HG02885 (cell line): ENCODE measurements around the gene TEX35.

Experiments used
- ATAC-seq: cut with Tn5 transposase; IDR thresholded peaks from one replicate; pipeline ENCODE4 v1.9.1; 2021; ENCODE audit warnings: mild to moderate bottlenecking; ENCODE audit not compliant: unreplicated experiment, poor library complexity

Gene TEX35

DNA sequence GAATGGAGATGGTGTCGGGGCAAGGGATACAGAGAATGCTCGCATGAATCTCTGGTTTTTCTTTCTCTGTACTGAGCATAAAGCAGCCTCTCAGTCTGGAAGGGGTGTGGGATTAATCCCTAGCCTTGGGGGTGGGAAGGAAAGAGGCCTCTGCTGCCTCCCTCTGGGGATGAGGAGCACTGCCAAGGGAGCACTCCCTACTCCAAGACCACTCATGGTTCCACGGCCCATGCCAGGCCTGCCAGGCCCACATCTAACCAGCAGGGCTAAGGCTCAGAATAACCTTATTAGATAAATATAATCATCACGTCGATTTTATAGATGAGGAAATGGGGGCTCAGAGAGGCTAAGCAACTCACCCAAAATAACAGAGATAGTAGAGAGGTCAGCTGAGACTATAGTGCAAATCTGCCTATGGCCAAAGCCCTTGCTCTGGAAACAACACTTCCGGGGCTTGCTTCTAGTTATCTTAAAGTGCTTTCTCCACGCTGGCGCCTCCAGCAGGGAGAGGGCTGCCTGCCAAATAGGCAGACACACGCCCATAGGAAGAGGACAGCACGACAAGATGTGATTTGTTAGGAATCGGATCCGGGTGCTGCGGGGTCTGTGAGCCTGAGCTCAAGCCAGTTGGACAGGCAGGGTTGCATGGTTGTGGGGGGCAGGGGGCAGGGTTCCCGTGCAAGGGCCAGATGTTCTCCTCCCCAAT lies 522 bp downstream of the TEX35 start:
- no peak for ATAC-seq

DNA sequence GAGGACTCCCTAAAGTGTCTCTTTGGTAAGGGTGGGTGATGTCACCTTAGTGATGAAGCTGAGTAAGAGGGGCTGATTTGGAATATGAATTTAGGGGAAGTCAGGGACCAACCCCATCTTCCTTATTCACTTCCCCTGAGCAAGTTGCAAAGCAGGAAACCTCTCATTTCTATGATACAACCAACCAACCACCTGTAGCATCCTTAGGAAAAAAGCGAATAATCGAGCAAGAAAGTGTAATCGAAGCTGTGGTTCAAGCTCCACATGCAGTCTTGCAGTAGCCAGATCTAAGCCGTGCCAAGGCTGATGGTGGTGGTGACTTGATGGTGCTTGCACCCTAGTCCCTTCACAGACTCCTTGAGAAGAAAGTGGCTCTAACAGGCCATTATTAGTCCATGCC lies 3.2 kb downstream of the TEX35 start:
- ATAC-seq, result no peak

GRCh38 chr1:178518894-178519293 lies 6.0 kb downstream of the TEX35 start:
- ATAC-seq, result no peak

DNA sequence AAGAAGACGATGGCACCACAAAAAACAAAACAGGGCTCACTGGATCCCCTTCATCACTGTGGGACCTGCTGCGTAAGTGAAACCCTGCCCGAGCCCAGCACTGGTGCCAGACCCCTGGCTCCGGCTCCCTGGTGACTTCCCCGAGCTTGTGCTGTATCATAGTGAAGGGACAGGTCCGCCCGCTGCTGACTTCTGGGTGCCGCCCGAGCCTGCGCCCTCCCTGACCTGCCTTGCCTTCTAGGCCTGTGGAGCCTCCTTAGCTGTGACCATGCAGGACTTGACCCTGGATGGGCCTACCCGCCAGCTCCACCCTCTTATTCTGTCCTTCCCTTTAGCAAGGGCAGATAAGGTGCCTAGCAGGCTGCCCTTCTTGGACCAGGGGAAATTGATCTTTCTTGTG lies 7.9 kb downstream of the TEX35 start:
- no peak for ATAC-seq

- no peak for ATAC-seq
These were observed 8.3 kb downstream of the TEX35 start for GRCh38 chr1:178521241-178521640.

GRCh38 chr1:178527117-178527516 lies 14.2 kb downstream of the TEX35 start:
- no peak for ATAC-seq

DNA sequence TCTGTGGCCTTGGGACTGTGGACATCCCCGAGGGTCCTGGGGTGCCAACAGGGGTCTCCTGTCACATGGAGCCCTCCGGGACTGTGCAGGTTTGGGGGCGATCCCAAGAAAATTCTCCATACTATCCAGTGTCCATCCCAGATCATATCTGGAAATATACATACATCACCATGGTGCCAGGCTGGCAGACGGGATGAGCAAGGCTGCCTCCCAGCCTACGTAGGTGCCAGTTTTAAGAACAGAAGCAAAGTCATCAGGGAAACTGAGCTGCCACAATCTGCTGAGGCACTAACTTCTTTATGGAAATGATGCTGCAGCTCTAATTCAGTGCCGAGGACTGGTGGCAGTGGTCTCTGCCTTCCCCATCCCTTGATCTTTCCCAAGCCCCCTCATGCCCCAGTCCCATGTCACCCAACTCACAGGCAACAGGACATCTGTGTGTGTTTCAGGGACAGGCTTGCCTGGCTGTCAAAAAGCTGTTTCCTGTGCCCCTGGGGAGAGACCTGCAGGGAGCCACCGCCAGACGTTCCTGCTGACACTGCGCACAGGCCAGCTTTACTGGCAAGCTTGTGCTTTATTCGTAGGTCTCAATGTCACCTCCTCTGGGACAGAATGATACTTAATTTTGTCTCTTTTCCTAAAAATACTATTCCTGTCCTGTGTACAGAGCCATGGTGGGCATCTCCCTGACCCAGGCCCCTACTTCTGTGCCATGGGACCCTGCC lies 15.5 kb downstream of the TEX35 start:
- no peak for ATAC-seq

- ATAC-seq, result no peak
These were observed 16.0 kb downstream of the TEX35 start for GRCh38 chr1:178528953-178529335.

DNA sequence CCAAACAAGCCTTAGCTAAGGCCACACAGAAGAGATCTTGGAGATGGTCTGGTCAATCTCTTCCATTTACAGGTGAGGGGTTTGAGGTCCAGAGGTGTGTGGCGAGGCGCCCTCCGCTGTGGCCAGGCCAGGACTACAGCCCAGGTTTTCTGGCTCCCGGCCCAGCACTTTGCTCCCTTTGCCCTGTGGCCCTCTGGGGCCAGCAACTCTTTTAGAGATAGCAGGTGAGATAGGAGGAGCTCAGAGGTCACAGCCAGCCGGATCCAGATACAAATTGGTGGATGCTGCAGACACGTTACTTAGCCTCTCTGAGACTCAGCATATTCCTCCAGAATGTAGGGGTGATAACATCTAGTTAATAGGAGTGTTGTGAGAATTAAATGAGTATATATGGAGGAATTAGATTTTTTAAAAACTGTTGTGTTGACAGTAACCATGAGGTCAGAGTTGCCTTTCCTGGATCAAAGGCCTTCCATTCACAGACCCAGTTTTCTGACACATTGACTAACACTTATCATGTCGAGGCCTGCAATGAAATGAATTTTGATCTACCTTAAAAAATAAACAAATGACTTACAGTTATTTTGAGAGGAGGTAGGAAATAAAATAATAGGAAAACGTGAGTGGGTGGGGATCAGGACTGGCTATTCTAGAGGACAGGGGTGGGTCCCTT lies 16.6 kb downstream of the TEX35 start:
- ATAC-seq, result no peak

GRCh38 chr1:178530037-178530402 lies 17.1 kb downstream of the TEX35 start:
- no peak for ATAC-seq

GRCh38 chr1:178530502-178530901 lies 17.6 kb downstream of the TEX35 start:
- no peak for ATAC-seq

DNA sequence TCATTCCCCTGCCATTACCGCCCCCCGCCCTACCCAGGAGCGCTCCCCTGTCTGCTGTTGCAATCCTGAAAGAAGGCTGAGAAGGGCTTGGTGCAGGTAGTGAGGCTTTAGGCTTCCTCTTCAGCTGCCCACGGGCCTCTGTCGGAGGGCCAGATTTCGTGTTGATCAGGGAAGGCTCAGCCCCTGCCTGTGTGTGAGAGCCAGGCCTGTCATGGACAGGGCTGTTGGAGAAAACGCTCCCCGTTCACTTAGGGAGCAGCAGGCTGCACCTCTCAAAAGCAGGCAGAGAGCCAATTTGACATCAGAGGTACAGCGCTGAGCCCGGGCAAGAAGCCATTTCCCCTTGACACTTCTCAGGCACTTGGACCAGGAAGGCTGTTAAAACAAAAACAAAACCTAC lies 19.0 kb downstream of the TEX35 start:
- no peak for ATAC-seq

DNA sequence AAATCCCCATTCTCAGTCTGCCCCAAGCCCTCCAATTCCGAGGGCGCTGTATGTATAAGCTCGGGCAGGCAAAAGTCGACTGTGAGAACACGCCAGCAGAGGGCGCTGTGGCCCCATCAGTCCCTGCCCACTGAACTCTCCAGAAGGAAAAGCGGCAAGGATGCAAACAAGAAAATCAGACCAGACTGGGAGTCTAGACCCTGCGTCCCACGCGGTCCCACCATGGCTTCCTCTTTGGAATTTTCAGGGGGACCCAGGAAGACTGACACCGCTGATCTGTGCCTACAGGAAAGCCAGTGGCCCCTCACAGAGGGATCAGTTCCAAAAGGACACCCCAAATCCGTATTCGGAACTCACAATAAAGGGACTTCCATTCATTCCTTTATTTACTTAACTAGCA lies 19.5 kb downstream of the TEX35 start:
- ATAC-seq, result peak; percentile 84

DNA sequence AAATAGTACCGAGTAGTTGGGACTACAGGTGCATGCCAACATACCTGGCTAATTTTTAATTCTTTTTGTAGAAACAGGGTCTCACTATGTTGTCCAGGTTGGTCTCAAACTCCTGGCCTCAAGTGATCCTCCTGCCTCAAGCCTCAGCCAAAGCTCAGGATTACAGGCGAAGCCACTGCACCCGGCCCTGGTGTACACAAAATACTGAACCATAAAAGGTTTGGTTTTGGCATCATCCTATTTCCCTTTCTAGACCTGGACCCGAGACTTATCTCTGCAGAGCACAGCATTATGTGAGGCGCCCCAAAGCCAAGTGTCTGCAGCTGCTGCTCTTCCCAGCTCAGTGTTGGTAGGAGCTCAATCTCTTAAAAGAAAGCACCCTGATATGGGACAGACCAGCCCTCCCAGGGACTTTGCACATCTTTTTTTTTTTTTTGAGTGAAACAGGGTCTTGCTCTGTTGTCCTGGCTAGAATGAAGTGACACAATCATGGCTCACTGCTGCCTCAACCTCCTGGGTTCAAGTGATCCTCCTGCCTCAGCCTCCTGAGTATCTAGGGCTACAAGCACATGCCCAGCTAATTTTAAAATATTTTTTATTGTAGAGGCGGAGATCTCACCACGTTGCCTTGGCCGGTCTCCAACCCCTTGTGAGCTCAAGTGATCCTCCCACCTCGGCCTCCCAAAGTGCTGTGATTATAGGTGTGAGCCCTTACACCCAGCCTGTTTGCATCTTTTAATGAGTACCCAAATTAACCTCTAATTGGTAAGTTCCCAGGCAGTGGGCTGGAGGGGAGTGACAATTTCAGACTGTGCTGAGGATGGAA lies 20.4 kb downstream of the TEX35 start:
- no peak for ATAC-seq

DNA sequence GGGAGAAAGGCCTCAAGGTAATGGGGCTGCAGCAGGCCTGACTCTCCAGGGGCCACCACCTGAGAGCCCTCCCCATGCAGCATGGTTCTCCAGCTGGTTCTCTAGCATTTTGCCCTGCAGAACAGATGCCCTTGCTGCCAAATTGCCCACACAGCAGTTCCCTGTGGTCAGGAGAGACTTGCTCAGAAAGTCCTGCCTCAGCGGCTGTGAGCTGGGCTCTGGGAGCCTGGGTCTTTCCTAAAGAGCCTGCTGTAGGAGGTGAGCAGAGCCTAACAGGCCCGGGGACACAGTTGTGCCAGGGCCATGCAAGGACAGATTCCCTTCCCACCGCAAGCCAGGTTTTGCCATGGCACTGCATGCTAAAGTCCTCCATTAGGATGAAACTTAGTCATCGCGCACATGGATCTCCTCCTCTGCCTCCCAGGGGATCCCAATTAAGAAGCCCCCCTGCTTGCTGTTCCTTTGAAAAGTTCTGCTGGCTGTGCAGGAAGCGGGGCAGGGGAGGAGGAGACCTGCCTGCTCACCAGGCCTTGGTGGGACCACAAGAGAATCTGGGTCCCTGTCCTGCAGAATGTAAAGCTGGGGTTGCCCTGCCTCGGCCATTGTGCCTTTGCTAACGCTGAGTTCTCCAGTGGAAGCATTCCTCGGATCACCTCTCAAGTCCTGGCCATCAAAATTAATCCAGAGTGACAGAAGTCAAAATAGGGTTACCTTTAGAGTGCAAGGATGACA lies 21.4 kb downstream of the TEX35 start:
- no peak for ATAC-seq

GRCh38 chr1:178536329-178536728 lies 23.4 kb downstream of the TEX35 start:
- no peak for ATAC-seq

GRCh38 chr1:178536844-178537371 lies 24.0 kb downstream of the TEX35 start:
- ATAC-seq, result no peak

GRCh38 chr1:178537382-178538090 lies 24.6 kb downstream of the TEX35 start:
- no peak for ATAC-seq

- ATAC-seq, result no peak
These were observed 25.4 kb downstream of the TEX35 start for GRCh38 chr1:178538192-178538916.
